ENCODE measurements around the gene DIRAS3. TPM values are rescaled to one million over a fixed set of nuclear protein-coding genes. Genes with fewer than 3 reads are reported as not detected.

The DIRAS3 gene
- total RNA-seq, 2 donors from 2014 or later, result 5.3 to 10.6 TPM

DNA sequence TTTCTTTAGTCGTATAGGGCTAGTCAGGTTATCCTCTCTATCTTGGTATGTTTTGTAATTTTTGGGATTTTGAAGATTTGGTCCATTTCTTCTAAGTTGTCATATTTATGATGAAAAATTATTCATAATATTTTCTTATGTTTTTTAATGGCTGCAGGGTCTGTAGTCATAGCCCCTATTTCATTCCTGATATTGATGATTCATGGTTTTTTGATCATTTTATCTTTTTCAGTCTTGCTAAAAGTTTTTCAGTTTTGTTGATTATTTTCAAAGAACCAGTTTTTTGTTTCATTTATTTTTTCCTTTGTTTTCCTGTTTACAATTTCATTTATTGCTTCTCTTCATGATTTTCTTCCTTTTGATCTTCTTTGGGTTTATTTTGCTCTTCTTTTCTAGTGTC lies 50.2 kb downstream of the DIRAS3 start:
- no peaks in the 10 kb centered on the region for H3K36me3 ChIP-seq (replicated peaks in 1 of 2; ENCODE audit: insufficient read depth in 1 of 2, low read depth in 2 of 2)
- WGBS, 2 donors, result 0 to 56% methylated on average over 1 of the region's 1 CpG
- DNase-seq, result no peak
- H3K4me1 ChIP-seq, result no peaks in the 10 kb centered on the region
- no peak overlapping the region for H3K27ac ChIP-seq
- H3K27me3 ChIP-seq, result no peaks in the 10 kb centered on the region
- TF ChIP-seq, protein P1, sequence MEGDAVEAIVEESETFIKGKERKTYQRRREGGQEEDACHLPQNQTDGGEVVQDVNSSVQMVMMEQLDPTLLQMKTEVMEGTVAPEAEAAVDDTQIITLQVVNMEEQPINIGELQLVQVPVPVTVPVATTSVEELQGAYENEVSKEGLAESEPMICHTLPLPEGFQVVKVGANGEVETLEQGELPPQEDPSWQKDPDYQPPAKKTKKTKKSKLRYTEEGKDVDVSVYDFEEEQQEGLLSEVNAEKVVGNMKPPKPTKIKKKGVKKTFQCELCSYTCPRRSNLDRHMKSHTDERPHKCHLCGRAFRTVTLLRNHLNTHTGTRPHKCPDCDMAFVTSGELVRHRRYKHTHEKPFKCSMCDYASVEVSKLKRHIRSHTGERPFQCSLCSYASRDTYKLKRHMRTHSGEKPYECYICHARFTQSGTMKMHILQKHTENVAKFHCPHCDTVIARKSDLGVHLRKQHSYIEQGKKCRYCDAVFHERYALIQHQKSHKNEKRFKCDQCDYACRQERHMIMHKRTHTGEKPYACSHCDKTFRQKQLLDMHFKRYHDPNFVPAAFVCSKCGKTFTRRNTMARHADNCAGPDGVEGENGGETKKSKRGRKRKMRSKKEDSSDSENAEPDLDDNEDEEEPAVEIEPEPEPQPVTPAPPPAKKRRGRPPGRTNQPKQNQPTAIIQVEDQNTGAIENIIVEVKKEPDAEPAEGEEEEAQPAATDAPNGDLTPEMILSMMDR (IDR thresholded peaks at IDR 0.05), result no peak
- TF ChIP-seq POLR2A (IDR thresholded peaks at IDR 0.05), result no peak
- H3K4me3 ChIP-seq, result no peak overlapping the region
- no peak for ATAC-seq
- no peaks in the 10 kb centered on the region for H3K9me3 ChIP-seq
- intact Hi-C loops (cut with DNase I), result no loop called here

DNA sequence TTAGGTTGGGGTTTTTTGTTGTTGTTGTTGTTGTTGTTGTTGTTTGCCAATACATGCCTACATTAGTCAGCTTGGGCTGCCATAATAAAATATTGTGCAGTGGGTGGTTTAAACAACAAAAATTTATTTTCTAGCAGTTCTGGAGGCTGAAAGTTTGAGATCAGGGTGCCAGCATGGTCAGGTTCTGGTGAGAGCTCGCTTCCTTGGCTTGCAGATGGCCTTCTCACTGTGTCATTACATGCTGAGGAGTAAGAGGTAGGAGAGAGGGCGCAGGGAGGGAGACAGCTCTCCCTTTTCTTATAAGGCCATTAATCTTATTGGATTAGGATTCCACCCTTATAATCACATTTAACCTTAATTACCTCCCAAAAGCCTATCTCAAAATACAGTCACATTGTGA lies 52.7 kb downstream of the DIRAS3 start:
- Histone ChIP-seq H3K27ac (no peak overlapping the region), H3K4me3 (no peak overlapping the region), H3K27me3 (no peaks in the 10 kb centered on the region), H3K4me1 (no peaks in the 10 kb centered on the region), H3K36me3 (replicated peaks in 1 of 2; ENCODE audit: insufficient read depth in 1 of 2, low read depth in 2 of 2) (no peaks in the 10 kb centered on the region), H3K9me3 (no peaks in the 10 kb centered on the region)
- no peak for DNase-seq
- intact Hi-C loops (cut with DNase I), result no loop called here
- ATAC-seq, result no peak
- TF ChIP-seq POLR2A (IDR thresholded peaks at IDR 0.05), result no peak
- TF ChIP-seq, protein P1 (IDR thresholded peaks at IDR 0.05), result no peak
- WGBS, 2 donors, result 89 to 91% methylated on average over 2 of the region's 2 CpGs

Other genes starting within 250 kb of the DIRAS3 start
- gene GNG12, start 217.2 kb downstream of the DIRAS3 start, total RNA-seq, result 10 to 100 TPM; 26.4 to 42.3 TPM
- gene WLS, start 181.9 kb upstream of the DIRAS3 start, total RNA-seq, result 10 to 100 TPM; 39.6 to 73.4 TPM